Measurements from ENCODE around the gene S100A7A. TPM values are rescaled to one million over a fixed set of nuclear protein-coding genes. Genes with fewer than 3 reads are reported as not detected.

Gene S100A7A
- total RNA-seq, 2 donors from 2014 or later = not detected

DNA sequence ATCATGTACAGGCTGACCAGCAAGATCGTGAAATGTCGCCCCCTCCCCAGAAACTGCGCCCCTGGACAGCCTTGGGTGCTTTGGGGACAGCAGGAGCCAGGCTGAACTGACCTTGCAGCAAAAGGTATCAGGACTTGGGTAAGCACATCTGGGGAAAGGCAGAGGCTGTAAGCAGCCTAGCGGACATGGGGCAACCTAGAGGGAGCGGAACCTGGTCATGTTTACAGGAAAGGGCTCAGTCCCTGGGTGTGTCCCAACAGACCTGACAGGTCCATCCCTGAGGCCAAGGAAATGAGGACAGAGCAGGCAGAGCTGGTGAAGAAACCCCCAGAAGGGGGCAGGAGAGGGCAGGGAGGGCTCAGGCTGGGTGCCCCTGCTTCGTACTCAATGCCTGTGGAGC, 22.4 kb upstream of the S100A7A start:
- DNase-seq (no peak), ATAC-seq (no peak)
- H3K4me3 ChIP-seq = no peak overlapping the region
- intact Hi-C loops (cut with DNase I) = no loop called here
- no peaks in the 10 kb centered on the region for H3K36me3 ChIP-seq (replicated peaks in 1 of 2; ENCODE audit: insufficient read depth in 1 of 2, low read depth in 2 of 2)
- no peaks in the 10 kb centered on the region for H3K9me3 ChIP-seq
- H3K27me3 ChIP-seq = no peaks in the 10 kb centered on the region
- TF ChIP-seq, protein P1, sequence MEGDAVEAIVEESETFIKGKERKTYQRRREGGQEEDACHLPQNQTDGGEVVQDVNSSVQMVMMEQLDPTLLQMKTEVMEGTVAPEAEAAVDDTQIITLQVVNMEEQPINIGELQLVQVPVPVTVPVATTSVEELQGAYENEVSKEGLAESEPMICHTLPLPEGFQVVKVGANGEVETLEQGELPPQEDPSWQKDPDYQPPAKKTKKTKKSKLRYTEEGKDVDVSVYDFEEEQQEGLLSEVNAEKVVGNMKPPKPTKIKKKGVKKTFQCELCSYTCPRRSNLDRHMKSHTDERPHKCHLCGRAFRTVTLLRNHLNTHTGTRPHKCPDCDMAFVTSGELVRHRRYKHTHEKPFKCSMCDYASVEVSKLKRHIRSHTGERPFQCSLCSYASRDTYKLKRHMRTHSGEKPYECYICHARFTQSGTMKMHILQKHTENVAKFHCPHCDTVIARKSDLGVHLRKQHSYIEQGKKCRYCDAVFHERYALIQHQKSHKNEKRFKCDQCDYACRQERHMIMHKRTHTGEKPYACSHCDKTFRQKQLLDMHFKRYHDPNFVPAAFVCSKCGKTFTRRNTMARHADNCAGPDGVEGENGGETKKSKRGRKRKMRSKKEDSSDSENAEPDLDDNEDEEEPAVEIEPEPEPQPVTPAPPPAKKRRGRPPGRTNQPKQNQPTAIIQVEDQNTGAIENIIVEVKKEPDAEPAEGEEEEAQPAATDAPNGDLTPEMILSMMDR (IDR thresholded peaks at IDR 0.05) = no peak
- TF ChIP-seq POLR2A (IDR thresholded peaks at IDR 0.05) = no peak
- no peak overlapping the region for H3K27ac ChIP-seq
- H3K4me1 ChIP-seq = no peaks in the 10 kb centered on the region
- 61 to 67% methylated on average over 6 of the region's 6 CpGs for WGBS, 2 donors

DNA sequence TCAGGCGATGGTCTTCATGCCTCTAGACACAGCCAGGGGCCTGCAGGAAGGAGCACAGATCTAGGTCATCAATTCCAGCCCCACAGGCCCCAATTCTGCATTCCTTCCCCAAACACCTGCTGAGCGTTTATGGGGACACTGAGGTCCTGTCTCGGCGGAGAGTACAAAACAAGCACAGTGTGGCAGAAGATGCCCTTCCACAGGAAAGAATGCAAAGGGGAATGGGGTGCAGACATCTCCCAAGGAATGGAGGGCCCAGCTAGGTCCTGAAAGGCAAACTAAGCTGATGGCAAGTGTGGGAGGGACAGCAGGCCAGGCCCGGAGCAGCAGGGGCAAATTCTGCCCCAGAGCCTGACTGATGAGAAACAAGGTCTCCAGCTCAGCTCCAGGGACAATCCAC, 21.9 kb upstream of the S100A7A start:
- no peaks in the 10 kb centered on the region for H3K36me3 ChIP-seq (replicated peaks in 1 of 2; ENCODE audit: insufficient read depth in 1 of 2, low read depth in 2 of 2)
- intact Hi-C loops (cut with DNase I) = no loop called here
- 61 to 63% methylated on average over 4 to 5 of the region's 5 CpGs for WGBS, 2 donors
- DNase-seq (no peak), ATAC-seq (no peak)
- no peak overlapping the region for H3K27ac ChIP-seq
- no peaks in the 10 kb centered on the region for H3K9me3 ChIP-seq
- no peaks in the 10 kb centered on the region for H3K4me1 ChIP-seq
- no peak for TF ChIP-seq POLR2A (IDR thresholded peaks at IDR 0.05)
- TF ChIP-seq, protein P1 (IDR thresholded peaks at IDR 0.05) = no peak
- no peaks in the 10 kb centered on the region for H3K27me3 ChIP-seq
- no peak overlapping the region for H3K4me3 ChIP-seq

DNA sequence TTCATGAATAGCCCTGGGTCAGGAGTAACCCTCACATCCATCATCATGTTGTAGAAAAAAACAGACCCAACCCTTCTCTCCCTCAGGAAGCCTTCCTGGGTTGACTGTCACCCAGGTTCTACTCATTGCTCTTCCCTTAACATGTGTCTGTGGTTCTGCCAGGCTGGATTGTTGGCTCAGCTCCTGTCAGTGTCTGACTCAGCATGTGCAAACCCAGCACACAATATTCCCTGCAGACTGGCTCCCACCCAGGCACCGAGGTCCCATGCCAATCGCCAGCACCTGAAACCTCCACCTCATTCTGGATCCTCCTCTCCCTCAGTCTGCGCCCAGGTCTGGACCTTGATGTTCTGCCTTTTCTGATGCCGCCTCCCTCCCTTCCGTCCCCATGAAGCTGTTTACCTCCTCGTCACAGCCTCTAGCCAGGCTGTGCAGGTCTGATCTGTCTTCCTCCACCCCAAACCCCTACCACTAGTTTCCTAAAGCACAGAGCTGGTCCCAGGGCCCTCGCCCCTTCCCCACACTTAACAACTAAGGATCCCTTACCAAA, 21.1 kb upstream of the S100A7A start:
- Histone ChIP-seq H3K9me3 (no peaks in the 10 kb centered on the region), H3K4me3 (no peak overlapping the region), H3K27me3 (no peaks in the 10 kb centered on the region), H3K27ac (no peak overlapping the region), H3K4me1 (no peaks in the 10 kb centered on the region), H3K36me3 (replicated peaks in 1 of 2; ENCODE audit: insufficient read depth in 1 of 2, low read depth in 2 of 2) (no peaks in the 10 kb centered on the region)
- DNase-seq (no peak), ATAC-seq (no peak)
- intact Hi-C loops (cut with DNase I) = no loop called here
- WGBS, 2 donors = 48 to 60% methylated on average over 7 of the region's 7 CpGs
- TF ChIP-seq, protein P1 (IDR thresholded peaks at IDR 0.05) = no peak
- no peak for TF ChIP-seq POLR2A (IDR thresholded peaks at IDR 0.05)

DNA sequence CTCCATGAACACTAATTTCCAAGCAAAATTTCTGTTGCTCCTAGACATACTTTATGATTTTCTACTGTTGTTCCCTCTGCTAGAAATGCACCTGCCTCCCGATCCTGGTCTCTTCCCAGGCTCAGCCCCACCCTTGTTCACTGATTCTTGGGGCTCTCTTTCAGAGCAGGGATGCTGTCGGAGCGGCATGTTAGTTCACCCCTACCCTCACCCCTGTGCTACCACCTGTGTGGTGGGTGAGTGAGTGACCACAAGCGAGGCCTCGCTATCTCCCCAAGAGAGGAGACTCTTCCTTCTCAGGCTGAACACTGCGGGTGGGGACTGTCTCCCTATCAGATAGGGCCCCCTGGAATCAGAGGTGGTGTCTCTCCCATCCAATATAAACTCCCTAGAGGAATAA, 20.5 kb upstream of the S100A7A start:
- no peaks in the 10 kb centered on the region for H3K27me3 ChIP-seq
- H3K9me3 ChIP-seq = no peaks in the 10 kb centered on the region
- no peak for TF ChIP-seq POLR2A (IDR thresholded peaks at IDR 0.05)
- TF ChIP-seq, protein P1 (IDR thresholded peaks at IDR 0.05) = no peak
- no peak overlapping the region for H3K4me3 ChIP-seq
- no peak overlapping the region for H3K27ac ChIP-seq
- H3K36me3 ChIP-seq (replicated peaks in 1 of 2; ENCODE audit: insufficient read depth in 1 of 2, low read depth in 2 of 2) = no peaks in the 10 kb centered on the region
- intact Hi-C loops (cut with DNase I) = no loop called here
- H3K4me1 ChIP-seq = no peaks in the 10 kb centered on the region
- 60 to 63% methylated on average over 6 of the region's 6 CpGs for WGBS, 2 donors
- no peak for ATAC-seq
- DNase-seq = no peak

DNA sequence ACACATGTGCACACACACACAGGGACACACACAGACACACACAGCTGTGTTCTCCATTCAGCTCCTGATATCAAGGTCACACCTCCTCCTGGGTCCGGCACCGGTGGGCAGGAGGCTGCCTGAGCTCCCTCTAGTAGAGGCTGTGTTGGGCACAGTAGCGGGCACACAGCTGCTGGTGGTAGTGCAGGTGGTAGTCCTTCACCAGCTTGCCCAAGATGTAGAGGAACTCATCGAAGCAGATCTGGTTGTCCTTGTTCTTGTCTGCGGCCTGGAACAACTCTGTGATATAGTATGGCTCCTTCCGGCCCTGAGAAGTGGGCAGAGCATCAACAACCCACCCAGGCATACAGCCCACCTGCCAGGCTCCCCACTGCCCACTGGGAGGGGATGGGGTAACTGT, 19.9 kb upstream of the S100A7A start:
- Histone ChIP-seq H3K4me3 (no peak overlapping the region), H3K27ac (no peak overlapping the region), H3K27me3 (no peaks in the 10 kb centered on the region), H3K36me3 (replicated peaks in 1 of 2; ENCODE audit: insufficient read depth in 1 of 2, low read depth in 2 of 2) (no peaks in the 10 kb centered on the region), H3K9me3 (no peaks in the 10 kb centered on the region), H3K4me1 (no peaks in the 10 kb centered on the region)
- intact Hi-C loops (cut with DNase I) = no loop called here
- DNase-seq (no peak), ATAC-seq (no peak)
- TF ChIP-seq POLR2A (IDR thresholded peaks at IDR 0.05) = no peak
- TF ChIP-seq, protein P1 (IDR thresholded peaks at IDR 0.05) = no peak
- WGBS, 2 donors = 62 to 67% methylated on average over 5 to 6 of the region's 6 CpGs

Measured in body of pancreas (tissue), 4 donors.